ENCODE measurements around the gene MIGA2.

MIGA2 gene

DNA sequence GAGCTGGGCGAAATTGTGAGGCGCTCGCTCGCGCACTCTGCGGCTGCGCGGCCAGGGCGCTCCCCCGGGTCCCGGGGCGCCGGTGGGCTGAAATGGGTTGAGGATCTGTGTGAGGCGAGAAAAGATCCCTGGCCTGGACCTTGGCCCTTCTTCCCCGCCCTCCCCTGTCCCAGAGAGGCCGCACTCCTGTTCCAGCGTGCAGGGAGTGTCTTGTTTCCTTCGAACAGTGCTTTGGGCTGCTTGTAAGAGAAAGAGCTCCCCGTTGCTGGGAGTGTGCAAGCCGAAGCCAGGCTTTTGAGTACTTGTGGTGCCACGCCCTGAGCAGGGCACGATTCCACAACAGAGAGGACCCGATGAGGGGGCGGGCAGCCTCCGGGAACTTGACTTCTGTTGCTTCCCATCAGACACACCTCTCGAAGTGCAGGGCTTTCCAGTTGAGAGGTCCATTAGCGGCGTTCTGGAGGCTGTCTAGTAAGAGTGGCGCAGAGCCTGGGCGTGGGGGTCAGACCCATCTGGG is 45.0 kb downstream of the MIGA2 start:
- Histone ChIP-seq H3K27ac (ENCODE audit: poor library complexity, severe bottlenecking) (peak overlapping the region; percentile 24), H3K9me3 (ENCODE audit: severe bottlenecking) (no peaks in the 10 kb centered on the region), H3K27me3 (ENCODE audit: insufficient read depth, poor library complexity, severe bottlenecking) (no peaks in the 10 kb centered on the region), H3K4me3 (ENCODE audit: severe bottlenecking) (peak overlapping the region; percentile 80), H3K36me3 (ENCODE audit: low read depth) (peaks cover 12% of the 10 kb centered on the region), H3K4me1 (ENCODE audit: insufficient read depth, poor library complexity, severe bottlenecking) (peaks cover 5% of the 10 kb centered on the region)
- TF ChIP-seq, protein P1, sequence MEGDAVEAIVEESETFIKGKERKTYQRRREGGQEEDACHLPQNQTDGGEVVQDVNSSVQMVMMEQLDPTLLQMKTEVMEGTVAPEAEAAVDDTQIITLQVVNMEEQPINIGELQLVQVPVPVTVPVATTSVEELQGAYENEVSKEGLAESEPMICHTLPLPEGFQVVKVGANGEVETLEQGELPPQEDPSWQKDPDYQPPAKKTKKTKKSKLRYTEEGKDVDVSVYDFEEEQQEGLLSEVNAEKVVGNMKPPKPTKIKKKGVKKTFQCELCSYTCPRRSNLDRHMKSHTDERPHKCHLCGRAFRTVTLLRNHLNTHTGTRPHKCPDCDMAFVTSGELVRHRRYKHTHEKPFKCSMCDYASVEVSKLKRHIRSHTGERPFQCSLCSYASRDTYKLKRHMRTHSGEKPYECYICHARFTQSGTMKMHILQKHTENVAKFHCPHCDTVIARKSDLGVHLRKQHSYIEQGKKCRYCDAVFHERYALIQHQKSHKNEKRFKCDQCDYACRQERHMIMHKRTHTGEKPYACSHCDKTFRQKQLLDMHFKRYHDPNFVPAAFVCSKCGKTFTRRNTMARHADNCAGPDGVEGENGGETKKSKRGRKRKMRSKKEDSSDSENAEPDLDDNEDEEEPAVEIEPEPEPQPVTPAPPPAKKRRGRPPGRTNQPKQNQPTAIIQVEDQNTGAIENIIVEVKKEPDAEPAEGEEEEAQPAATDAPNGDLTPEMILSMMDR (IDR thresholded peaks at IDR 0.05; ENCODE audit: poor library complexity, severe bottlenecking): no peak
- ATAC-seq (ENCODE audit: low read depth) (no peak), DNase-seq (ENCODE audit: low spot score) (no peak)

DNA sequence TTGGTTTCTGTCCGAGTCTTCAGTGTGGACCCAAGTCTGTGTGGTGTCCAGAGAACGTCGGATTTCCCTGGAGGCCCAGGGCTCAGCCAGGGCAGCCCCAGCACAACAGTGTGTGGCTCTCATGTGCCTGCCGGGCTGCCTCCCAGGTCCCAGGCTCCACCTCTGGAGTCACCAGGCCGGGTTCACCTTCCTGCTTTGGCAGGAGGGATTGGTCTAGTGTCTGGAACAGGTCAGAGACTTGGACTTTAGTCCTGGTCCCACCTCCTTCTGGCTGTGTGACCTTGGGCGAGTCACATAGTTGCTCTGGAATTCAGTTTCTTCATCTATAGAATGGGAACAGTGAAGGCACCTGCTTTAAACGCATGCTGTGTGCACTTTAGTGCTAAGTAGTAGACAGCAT is 47.7 kb downstream of the MIGA2 start:
- no peak overlapping the region for H3K27ac ChIP-seq (ENCODE audit: poor library complexity, severe bottlenecking)
- H3K36me3 ChIP-seq (ENCODE audit: low read depth): peaks cover 13% of the 10 kb centered on the region
- H3K9me3 ChIP-seq (ENCODE audit: severe bottlenecking): no peaks in the 10 kb centered on the region
- H3K4me1 ChIP-seq (ENCODE audit: insufficient read depth, poor library complexity, severe bottlenecking): peaks cover 5% of the 10 kb centered on the region
- no peak overlapping the region for H3K4me3 ChIP-seq (ENCODE audit: severe bottlenecking)
- H3K27me3 ChIP-seq (ENCODE audit: insufficient read depth, poor library complexity, severe bottlenecking): no peaks in the 10 kb centered on the region
- ATAC-seq (ENCODE audit: low read depth) (no peak), DNase-seq (ENCODE audit: low spot score) (no peak)
- TF ChIP-seq, protein P1 (IDR thresholded peaks at IDR 0.05; ENCODE audit: poor library complexity, severe bottlenecking): no peak

DNA sequence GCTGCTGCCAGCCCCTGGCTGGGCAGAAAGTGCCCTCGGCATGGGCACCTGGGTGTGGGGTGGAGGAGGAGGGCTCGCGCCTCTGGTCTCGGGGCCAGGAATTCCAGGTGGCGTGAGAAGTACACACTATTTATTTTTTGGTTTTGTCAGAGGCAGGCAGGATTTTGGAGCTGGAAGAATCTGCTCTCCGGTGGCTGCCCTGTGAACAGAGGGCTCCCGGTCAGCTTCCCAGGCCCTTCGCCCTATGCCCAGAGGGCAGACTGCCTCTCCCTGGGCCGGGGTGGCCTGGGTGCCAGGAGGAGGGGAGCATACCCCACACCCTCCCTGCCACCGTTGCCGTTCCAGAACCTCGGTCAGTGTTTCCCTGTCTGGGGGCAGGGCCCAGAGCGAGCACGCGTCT is 52.8 kb downstream of the MIGA2 start:
- H3K27me3 ChIP-seq (ENCODE audit: insufficient read depth, poor library complexity, severe bottlenecking): no peaks in the 10 kb centered on the region
- ATAC-seq (ENCODE audit: low read depth) (no peak), DNase-seq (ENCODE audit: low spot score) (no peak)
- H3K36me3 ChIP-seq (ENCODE audit: low read depth): peaks cover 16% of the 10 kb centered on the region
- no peaks in the 10 kb centered on the region for H3K4me1 ChIP-seq (ENCODE audit: insufficient read depth, poor library complexity, severe bottlenecking)
- TF ChIP-seq, protein P1 (IDR thresholded peaks at IDR 0.05; ENCODE audit: poor library complexity, severe bottlenecking): no peak
- H3K4me3 ChIP-seq (ENCODE audit: severe bottlenecking): no peak overlapping the region
- no peak overlapping the region for H3K27ac ChIP-seq (ENCODE audit: poor library complexity, severe bottlenecking)
- no peaks in the 10 kb centered on the region for H3K9me3 ChIP-seq (ENCODE audit: severe bottlenecking)

DNA sequence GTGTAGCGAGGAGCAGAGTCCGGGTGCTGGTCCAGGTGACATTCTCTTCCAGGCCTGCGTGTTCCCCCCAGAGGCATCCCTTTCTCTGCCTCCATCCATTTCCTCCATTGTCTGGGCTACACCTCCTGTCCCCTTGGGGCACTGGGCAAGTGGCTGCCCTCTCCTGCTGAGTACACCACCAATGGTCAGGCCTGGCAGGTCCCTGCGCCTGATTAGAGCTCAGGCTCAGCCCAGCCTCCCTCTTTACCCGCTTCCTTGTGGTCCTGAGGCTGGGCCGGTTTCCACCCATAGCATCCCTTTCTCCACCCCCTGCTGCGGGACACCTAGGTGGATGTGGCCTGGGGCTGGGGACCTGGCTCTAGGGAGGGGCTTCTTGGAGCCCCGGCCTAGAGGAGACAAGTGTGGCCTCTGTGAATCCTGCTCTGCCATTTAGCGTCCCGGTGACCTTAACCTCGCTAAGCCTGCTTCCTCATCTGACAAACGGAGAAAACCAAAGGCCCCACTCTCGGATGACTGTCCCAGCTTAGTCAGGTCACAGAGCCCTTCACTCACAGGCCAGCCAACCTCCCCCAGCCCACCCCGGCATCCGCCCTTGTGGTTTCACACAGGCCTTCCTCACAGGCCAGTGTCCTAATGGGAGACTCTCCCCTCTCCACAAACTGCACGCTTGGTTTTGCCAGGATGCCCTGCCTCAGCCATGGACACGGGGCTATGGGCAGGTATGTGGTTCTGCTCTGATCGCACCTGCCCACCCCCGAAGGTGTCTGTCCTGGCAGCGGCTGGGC is 57.4 kb downstream of the MIGA2 start:
- TF ChIP-seq, protein P1 (IDR thresholded peaks at IDR 0.05; ENCODE audit: poor library complexity, severe bottlenecking): no peak
- Histone ChIP-seq H3K27ac (ENCODE audit: poor library complexity, severe bottlenecking) (no peak overlapping the region), H3K36me3 (ENCODE audit: low read depth) (peaks cover 3% of the 10 kb centered on the region; the same call in 1 of the 2 replicates), H3K27me3 (ENCODE audit: insufficient read depth, poor library complexity, severe bottlenecking) (no peaks in the 10 kb centered on the region), H3K4me1 (ENCODE audit: insufficient read depth, poor library complexity, severe bottlenecking) (no peaks in the 10 kb centered on the region), H3K9me3 (ENCODE audit: severe bottlenecking) (no peaks in the 10 kb centered on the region), H3K4me3 (ENCODE audit: severe bottlenecking) (no peak overlapping the region)
- ATAC-seq (ENCODE audit: low read depth) (0 out of 3 replicates have a peak, but pooled peaks have one; percentile 22), DNase-seq (ENCODE audit: low spot score) (no peak)
